Measurements from ENCODE around the gene SAFB2.

The SAFB2 gene

DNA sequence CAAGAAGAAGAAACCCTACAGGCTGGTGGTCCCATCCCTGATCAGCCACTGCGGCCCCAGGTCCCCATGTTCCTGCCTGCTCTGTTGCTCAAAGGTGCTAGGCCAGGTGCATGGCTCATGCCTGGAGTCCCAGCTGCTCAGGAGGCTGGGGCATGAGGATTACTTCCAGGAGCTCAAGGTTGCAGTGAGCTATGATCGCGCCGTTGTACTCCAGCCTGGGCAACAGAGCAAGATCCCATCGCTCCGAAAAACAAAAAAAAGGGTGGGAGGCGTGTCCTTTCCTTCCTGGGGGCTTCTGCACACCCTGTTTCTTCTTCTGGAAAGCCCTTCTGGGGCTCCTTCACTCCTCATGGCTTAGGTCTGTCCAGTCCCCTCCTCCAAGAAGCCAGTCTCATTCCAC, 42.9 kb downstream of the SAFB2 start:
- DNase-seq (ENCODE audit: low spot score): no peak

DNA sequence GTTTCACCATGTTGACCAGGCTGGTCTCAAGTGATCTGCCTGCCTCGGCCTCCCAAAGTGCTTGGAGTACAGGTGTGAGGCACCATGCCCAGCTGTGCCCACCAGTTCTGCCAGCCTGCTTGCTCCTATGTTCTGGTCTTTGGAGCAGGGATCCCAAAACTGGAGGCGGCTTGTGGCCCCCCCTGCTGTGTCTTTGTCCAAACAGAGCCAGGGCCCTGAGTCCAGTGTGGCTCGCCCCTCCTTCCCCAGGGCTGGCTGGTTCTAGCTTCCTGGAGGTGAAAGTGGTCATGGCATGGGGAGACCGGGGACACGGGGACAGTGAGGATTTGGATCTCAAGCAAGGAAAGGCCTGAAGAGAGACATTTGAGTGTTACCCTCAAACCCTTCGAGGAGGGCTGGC, 43.3 kb downstream of the SAFB2 start:
- no peak for DNase-seq (ENCODE audit: low spot score)

DNA sequence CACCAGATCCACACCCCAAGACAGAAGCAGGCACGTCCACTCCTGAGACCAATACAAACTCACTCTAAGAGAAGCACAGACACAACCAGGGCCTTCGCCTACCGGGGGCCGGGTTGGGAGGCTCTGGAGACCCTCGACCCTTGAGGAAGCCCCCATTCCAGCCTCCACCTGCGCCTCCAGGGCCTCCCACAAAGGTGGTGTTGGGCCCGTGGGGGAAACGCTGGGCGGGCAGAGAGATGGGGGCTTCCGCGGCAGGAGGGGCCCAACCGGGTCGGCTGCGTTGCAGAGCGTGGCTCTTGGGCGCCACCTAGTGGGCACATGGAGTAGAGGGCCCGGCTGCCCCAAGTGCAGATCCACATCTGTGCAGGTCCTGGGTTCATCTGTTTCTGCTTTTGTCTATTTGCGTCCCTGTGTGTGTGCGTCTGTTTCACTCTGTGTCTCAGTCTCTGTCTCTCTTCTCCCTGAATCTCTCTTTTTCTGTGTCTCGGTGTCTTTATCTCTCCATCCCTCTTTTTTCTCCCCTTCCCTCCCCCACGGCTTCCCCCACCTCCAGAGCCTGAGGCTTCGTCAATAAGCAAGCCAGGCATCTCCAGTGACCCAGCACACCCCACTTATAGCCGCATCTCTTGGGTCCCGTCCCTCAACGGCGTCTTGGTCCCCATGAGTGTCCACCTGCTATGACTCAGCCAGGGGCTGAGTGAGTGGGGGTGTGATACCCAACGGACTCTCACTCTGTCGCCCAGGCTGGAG, 44.3 kb downstream of the SAFB2 start:
- peak; percentile 90 for DNase-seq (ENCODE audit: low spot score)

DNA sequence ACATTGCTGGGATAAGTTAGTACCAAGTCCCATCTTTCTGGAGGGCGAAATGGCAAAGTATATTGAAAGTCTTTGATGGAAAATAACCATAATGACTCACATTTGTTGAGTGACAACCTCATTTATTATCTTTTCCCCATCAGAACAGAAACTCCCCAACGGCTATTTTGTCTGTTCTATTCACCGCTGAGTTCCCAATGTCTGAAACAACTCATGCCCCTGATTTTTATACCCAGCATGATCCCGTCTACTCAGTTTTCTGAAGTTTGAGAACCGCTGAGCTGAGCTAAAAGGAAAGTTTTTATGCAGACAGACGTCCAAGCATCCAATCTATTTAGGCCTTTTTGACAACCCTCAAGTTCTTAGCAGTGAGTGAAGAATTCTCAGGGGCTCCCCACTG, 47.0 kb downstream of the SAFB2 start:
- no peak for DNase-seq (ENCODE audit: low spot score)

DNA sequence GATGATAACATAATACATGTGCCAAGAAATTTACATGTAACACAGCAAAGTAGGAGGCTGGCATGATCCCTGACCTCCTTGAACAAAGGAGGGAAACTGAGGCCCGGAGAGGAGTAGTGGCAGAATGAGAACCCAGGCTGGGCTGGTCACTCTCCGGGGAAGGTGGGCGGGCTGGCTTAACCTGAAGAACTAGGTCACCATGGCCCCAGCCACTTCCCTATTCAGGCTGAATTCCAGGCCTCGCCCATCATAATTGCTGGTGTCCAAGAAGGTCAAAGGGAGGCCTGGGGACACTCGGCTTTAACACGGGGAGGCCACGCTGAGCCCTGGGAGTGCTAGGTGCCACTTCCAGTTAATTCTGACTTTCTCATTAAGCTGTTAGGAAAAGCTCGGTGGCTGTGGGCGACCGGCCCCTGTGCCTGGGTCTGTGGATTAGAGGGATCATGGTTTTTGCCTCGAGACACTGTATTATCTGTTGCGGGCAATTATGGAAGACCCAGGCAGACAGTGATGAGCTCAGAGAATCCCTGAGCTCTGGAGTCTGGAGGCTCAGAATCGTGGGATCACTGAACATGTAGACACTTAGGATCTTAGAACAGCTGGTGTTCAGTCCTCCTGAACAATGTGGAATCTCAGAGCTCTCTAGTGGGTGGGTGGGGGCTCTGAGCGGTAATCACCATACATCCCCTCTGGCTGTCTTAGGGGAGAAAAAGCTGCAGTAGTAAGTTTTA, 49.9 kb downstream of the SAFB2 start:
- no peak for DNase-seq (ENCODE audit: low spot score)

DNA sequence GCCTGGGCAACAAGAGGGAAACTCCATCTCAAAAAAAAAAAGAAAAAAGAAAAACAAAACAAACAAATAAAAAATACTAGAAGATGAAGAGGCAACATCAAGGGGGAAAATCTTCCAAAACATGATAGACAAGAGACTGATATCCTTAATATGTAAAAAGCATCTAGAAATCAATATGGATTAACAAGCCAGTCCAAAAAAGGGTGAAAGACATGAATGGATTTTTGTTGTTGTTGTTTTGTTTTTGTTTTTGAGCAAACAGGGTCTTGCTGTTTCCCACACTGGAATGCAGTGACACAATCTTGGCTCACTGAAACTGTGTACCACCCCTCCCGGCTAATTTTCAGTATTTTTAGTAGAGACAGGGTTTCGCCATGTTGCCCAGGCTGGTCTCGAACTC, 50.8 kb downstream of the SAFB2 start:
- no peak for DNase-seq (ENCODE audit: low spot score)

DNA sequence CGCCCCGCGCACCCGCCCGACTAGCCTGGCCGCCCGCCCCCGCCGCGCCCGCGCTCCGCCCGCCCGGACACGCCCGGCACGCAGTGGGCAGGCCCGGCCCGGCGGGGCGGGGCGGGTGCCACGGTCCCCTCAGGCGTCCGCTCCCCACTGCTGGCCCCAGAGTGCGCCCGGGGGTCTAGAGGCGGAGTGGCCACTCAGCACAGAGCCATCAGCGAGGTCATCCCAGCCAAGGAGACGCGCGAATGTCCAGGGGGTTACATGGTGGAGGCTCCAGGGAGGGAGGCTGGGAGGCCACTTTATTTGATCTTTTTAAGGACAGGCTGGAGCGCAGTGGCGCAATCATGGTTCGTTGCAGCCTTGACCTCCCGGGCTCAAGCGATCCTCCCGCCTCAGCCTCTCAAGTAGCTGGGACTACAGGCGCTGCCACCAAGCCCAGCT, 54.6 kb downstream of the SAFB2 start:
- DNase-seq (ENCODE audit: low spot score): no peak

- no peak for DNase-seq (ENCODE audit: low spot score)
These were observed 55.1 kb downstream of the SAFB2 start, which contains the start of gene TINCR for GRCh38 chr19:5567360-5567969. TSS of gene TINCR (minus strand) at chr19:5567953.

DNA sequence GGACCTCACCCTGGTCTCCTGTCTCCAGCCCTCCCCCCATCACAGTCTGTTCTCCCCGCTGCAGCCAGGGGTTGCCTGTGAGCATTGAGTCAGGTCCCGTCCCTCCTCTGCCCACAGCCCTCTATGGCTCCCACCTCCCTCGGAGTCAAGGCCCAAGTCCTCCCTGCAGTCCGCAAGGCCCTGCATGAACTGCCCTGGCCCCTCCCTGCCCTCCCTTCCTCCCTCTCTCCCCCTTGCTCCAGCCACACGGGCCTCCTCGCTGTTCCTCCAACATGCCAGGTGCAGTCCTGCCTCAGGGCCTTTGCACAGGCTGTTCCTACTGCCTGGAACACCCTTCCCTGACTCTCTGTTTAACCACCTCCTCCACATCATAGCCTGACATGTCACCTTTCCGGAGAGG, 57.6 kb downstream of the SAFB2 start:
- DNase-seq (ENCODE audit: low spot score): no peak

GRCh38 chr19:5563935-5564612, 58.5 kb downstream of the SAFB2 start:
- no peak for DNase-seq (ENCODE audit: low spot score)

DNA sequence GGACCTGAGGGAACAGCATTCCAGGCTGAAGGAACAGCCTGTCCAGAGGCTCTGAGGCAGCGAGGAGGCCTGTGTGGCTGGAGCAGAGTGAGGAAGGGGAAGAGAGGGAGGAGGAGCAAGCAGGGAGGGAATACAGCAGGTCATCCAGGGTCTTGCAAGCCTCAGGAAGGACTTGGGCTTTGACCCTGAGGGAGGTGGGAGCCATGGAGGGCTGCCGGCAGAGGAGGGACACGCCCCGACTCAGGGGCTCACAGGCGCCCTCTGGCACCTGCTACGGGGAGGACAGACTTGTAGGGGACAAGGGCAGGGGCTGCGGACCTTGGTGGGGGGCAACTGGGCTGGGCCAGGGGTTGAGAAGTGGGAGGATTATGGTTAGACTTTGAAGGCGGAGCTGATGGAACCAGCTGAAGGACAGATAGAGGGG, 59.6 kb downstream of the SAFB2 start:
- DNase-seq (ENCODE audit: low spot score): no peak

- no peak for DNase-seq (ENCODE audit: low spot score)
These were observed 60.3 kb downstream of the SAFB2 start for GRCh38 chr19:5562280-5562679.

DNA sequence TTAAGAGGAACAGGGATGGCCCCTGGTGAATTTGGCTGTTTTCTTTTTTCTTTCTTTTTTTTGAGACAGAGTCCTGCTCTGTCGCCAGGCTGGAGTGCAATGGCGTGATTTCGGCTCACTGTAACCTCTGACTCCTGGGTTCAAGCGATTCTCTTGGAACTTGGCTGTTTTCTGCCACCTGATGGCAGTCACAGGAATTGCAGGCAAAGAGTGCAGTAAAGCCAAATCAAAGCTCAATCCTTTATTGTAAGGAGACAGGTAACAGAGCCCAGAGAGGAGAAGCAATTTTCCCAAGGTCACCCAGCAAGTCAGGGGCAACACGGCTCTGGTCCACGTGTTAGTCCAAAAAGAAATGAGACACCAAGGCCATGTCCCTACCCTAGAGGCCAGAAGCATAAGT, 61.0 kb downstream of the SAFB2 start:
- DNase-seq (ENCODE audit: low spot score): no peak

GRCh38 chr19:5560156-5560555, 62.4 kb downstream of the SAFB2 start:
- DNase-seq (ENCODE audit: low spot score): no peak

- no peak for DNase-seq (ENCODE audit: low spot score)
These were observed 62.8 kb downstream of the SAFB2 start for GRCh38 chr19:5559804-5560133.

DNA sequence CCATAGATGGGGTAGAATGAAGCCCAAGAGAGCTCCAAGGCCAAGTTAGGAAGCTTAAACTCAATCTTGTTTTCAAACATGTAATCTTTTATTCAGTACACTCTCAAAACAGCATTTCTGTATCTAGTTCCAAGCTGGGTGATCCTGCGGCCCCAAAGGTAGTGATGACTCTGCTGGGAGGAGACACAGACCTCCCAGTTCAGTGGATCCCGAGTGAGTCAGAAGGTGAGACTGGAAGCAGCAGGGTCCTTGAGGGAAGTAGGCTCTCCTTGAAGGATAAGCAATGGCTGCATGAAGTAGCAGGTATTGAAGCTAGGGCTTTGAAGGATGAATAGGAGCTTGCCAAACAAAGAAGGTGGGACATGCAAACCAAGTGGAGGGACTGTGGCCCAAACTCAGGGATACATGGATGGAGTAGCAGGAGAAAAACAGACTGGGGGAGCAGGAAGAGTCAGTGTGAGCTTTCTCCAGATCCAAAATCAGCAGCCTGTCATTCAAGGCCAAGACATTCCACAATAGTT, 64.4 kb downstream of the SAFB2 start:
- DNase-seq (ENCODE audit: low spot score): no peak

GRCh38 chr19:5557691-5558090, 64.9 kb downstream of the SAFB2 start:
- no peak for DNase-seq (ENCODE audit: low spot score)

DNA sequence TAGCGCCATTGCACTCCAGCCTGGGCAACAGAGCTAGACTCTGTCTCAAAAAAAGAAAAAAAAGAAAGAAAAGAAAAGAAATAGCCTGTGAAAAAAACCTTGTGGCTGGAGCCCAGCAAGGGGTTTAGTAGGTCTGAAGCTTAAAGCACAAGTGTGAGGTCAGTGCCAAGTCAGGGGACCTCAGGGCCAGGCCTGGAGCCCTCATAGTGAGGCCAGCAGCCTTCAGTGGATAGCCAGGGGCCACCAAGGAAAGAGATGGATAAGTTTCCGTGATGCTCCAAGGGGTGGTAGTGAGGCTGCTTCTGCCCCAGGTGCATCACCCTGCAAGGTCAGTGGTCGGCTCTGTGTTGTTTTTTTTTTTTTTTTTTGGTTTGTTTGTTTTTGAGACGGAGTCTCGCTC, 67.7 kb downstream of the SAFB2 start:
- no peak for DNase-seq (ENCODE audit: low spot score)

GRCh38 chr19:5553892-5554291, 68.7 kb downstream of the SAFB2 start:
- DNase-seq (ENCODE audit: low spot score): no peak

- no peak for DNase-seq (ENCODE audit: low spot score)
These were observed 74.7 kb downstream of the SAFB2 start for GRCh38 chr19:5547881-5548280.

DNA sequence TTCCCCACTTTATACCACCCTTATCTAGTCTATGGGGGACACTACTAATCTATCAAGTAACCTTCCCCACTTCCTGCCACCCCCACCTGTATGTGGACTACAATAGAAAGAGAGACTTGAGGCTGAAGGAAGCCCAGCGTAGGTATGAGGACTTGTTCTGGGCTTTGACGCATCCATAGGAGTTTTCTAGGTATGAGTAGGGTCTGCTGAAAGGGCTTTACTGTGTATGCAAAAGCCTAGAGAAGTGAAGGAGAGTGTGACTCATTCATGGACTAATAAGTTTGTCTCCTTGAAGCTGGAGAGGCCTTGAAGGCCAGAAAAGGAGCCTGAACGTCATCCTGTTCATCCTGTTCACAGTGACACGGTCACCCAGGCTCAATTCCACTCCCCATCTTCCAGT, 76.6 kb downstream of the SAFB2 start:
- no peak for DNase-seq (ENCODE audit: low spot score)

- DNase-seq (ENCODE audit: low spot score): no peak
These were observed 77.5 kb downstream of the SAFB2 start for GRCh38 chr19:5545051-5545450.

DNA sequence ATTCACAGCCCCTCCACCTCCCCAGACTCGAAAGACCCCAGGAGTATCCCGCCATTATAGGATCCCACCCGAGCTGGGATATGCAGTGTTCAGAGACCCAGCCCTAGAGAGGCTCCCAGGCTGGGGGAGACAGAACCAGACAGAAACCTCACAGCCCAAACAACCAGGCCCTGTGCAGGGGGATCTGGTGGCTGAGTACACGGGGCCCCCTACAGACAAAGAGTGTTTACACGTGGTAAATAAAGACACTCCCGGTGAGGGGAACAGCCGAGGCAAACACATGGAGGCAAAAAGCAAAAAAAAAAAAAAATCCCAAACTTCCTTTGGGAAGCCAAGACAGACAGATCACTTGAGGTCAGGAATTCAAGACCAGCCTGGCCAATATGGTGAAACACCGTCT, 79.9 kb downstream of the SAFB2 start:
- no peak for DNase-seq (ENCODE audit: low spot score)

Measured in HuH-7.5 (cell line).